Measurements from ENCODE around the gene NSL1. TPM values are rescaled to one million over a fixed set of nuclear protein-coding genes. Genes with fewer than 3 reads are reported as not detected.

Gene NSL1
- total and polyA plus RNA-seq, 2 donors from 2014 or later, result 19.5 to 34.5 TPM

DNA sequence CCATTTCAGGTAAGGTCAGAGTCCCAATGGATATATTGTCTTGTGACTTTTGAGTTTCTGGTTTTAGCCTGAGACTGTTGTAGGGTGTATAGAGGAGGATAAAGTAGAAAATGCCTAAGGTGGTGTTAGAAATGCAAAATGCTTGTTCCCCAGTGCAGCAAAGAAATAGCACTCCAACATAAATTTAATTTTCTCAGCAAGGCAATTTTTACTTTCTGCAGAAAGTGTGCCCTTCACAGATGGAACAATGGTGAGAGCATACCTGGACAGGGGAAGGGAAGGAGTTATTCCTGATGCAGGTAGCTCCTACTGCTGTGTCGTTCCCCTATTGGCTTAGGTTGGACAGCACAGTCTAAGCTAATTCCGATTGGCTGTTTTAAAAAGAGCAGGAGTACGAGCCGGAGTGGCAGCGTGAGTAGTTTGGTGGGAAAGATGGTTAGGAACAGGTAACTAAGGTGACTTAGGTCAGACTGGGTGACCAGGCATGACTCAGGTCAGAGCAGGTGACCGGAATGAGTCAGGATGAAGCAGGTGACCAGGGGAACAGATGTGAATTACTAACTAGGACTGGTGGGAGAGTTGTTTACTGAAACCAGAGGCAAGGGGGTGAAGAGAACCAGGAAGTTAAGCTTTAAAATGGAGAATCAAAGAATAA lies 34.3 kb upstream of the NSL1 start:
- no peak for FAIRE-seq
- DNase-seq, result no peak

DNA sequence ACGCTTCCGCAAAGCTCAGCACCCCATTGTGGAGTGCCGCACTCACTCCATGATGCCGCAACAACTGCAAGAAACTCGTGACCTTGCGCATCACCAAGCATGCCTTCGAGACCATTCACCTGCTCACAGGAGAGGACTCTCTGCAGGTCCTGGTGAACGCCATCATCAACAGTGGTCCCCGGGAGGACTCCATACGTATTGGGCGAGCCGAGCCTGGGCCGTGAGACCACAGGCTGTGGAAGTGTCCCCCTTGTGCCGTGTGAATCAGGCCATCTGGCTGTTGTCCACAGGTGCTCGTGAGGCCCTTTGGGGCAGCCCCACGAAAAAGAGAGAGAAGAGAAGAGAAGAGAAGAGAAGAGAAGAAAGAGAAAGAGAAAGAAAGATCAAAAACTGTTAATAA lies 32.6 kb upstream of the NSL1 start:
- Histone ChIP-seq H3K36me3 (ENCODE audit: control insufficient read depth in 2 of 3, insufficient read depth in 3 of 3, low read length in 3 of 3) (no peaks in the 10 kb centered on the region), H3K27me3 (ENCODE audit: control insufficient read depth, insufficient read depth, low read length) (no peaks in the 10 kb centered on the region), H3K4me1 (ENCODE audit: control insufficient read depth in 2 of 3, insufficient read depth in 2 of 3, low read depth in 1 of 3, low read length in 3 of 3) (no peaks in the 10 kb centered on the region), H3K4me3 (ENCODE audit: low read length in 3 of 3) (no peak overlapping the region), H3K9me3 (ENCODE audit: control insufficient read depth in 2 of 3, insufficient read depth in 1 of 3, low read length in 3 of 3) (peaks cover 0 to 16% (median 0%) of the 10 kb centered on the region in 3 donors), H3K27ac (ENCODE audit: low read depth in 2 of 2, low read length in 2 of 2) (no peak overlapping the region), H3K9ac (ENCODE audit: low read length in 3 of 3) (no peak overlapping the region)
- DNase-seq, result no peak
- TF ChIP-seq, protein P1, sequence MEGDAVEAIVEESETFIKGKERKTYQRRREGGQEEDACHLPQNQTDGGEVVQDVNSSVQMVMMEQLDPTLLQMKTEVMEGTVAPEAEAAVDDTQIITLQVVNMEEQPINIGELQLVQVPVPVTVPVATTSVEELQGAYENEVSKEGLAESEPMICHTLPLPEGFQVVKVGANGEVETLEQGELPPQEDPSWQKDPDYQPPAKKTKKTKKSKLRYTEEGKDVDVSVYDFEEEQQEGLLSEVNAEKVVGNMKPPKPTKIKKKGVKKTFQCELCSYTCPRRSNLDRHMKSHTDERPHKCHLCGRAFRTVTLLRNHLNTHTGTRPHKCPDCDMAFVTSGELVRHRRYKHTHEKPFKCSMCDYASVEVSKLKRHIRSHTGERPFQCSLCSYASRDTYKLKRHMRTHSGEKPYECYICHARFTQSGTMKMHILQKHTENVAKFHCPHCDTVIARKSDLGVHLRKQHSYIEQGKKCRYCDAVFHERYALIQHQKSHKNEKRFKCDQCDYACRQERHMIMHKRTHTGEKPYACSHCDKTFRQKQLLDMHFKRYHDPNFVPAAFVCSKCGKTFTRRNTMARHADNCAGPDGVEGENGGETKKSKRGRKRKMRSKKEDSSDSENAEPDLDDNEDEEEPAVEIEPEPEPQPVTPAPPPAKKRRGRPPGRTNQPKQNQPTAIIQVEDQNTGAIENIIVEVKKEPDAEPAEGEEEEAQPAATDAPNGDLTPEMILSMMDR (IDR thresholded peaks at IDR 0.05; ENCODE audit: borderline replicate concordance, extremely low read depth, insufficient read depth), result no peak
- intact Hi-C loops (cut with DNase I), result no loop called here
- FAIRE-seq, result no peak

More for the DNA sequence above, 34.3 kb upstream of the NSL1 start:
- peaks cover 0 to 16% (median 0%) of the 10 kb centered on the region in 3 donors for H3K9me3 ChIP-seq (ENCODE audit: control insufficient read depth in 2 of 3, insufficient read depth in 1 of 3, low read length in 3 of 3)
- H3K36me3 ChIP-seq (ENCODE audit: control insufficient read depth in 2 of 3, insufficient read depth in 3 of 3, low read length in 3 of 3), result no peaks in the 10 kb centered on the region
- intact Hi-C loops (cut with DNase I), result no loop called here
- no peak overlapping the region for H3K9ac ChIP-seq (ENCODE audit: low read length in 3 of 3)
- H3K27me3 ChIP-seq (ENCODE audit: control insufficient read depth, insufficient read depth, low read length), result no peaks in the 10 kb centered on the region
- H3K27ac ChIP-seq (ENCODE audit: low read depth in 2 of 2, low read length in 2 of 2), result no peak overlapping the region
- TF ChIP-seq, protein P1 (IDR thresholded peaks at IDR 0.05; ENCODE audit: borderline replicate concordance, extremely low read depth, insufficient read depth), result no peak
- H3K4me1 ChIP-seq (ENCODE audit: control insufficient read depth in 2 of 3, insufficient read depth in 2 of 3, low read depth in 1 of 3, low read length in 3 of 3), result no peaks in the 10 kb centered on the region
- H3K4me3 ChIP-seq (ENCODE audit: low read length in 3 of 3), result no peak overlapping the region

DNA sequence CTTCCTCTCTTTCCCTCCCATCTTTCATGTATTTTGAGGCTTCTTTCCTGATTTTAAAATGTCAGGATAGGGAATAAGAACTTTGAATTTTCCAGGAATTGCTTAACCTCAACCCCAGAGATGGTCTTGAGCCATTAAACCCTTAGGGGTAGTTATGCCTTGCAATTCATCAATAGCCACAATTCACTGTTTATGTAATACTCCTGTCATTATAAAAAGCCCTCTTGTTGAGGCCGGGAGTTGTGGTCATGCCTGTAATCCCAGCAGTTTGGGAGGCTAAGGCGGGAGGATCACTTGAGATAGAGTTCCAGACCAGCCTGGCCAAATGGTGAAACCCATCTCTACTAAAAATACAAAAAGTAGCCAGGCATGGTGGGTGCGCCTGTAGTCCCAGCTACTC lies 31.4 kb upstream of the NSL1 start:
- DNase-seq (no peak), FAIRE-seq (no peak)
- H3K4me3 ChIP-seq (ENCODE audit: low read length in 3 of 3), result no peak overlapping the region
- peaks cover 0 to 16% (median 0%) of the 10 kb centered on the region in 3 donors for H3K9me3 ChIP-seq (ENCODE audit: control insufficient read depth in 2 of 3, insufficient read depth in 1 of 3, low read length in 3 of 3)
- TF ChIP-seq, protein P1 (IDR thresholded peaks at IDR 0.05; ENCODE audit: borderline replicate concordance, extremely low read depth, insufficient read depth), result no peak
- no peaks in the 10 kb centered on the region for H3K4me1 ChIP-seq (ENCODE audit: control insufficient read depth in 2 of 3, insufficient read depth in 2 of 3, low read depth in 1 of 3, low read length in 3 of 3)
- H3K9ac ChIP-seq (ENCODE audit: low read length in 3 of 3), result no peak overlapping the region
- intact Hi-C loops (cut with DNase I), result no loop called here
- H3K36me3 ChIP-seq (ENCODE audit: control insufficient read depth in 2 of 3, insufficient read depth in 3 of 3, low read length in 3 of 3), result no peaks in the 10 kb centered on the region
- no peaks in the 10 kb centered on the region for H3K27me3 ChIP-seq (ENCODE audit: control insufficient read depth, insufficient read depth, low read length)
- no peak overlapping the region for H3K27ac ChIP-seq (ENCODE audit: low read depth in 2 of 2, low read length in 2 of 2)
